ENCODE measurements around the gene CNTNAP2.

DNA sequence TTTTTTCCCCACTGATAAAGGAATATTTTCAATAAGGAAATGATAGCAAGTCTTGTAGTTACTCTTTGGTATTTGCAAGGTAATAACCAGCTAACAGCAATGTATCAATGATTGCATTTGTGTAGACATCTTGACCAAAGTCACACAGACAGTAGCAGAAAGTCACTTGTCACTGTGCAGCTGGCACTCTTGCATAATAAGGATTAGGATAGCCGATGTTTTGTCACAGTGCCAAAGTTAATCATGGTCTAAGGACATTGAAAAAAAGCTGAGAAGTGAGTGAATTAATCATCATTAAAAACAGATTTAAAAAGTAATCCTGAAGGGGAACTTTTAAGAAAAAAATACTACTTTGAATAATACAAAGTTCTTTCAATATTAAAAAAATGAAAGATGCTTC, 1639.7 kb downstream of the CNTNAP2 start:
- TF ChIP-seq CTCF (IDR thresholded peaks at IDR 0.05; ENCODE audit: borderline replicate concordance, extremely low read depth, low read length, poor library complexity, severe bottlenecking) (no peak), EZH2 (IDR thresholded peaks at IDR 0.05; ENCODE audit: borderline replicate concordance, low read depth, low read length, severe bottlenecking) (no peak)
